GM13976 (cell line): ENCODE results near the gene ALAD.

ENCODE experiments used
- DNase-seq: peaks from one replicate; pipeline ENCODE4 v3.0.0; 2012; ENCODE audit warnings: low spot score
- in situ Hi-C: fragments of 300-500 bp; cut with MboI; formaldehyde crosslinking; loops from one replicate; pipeline ENCODE4 v1.12.0; 2022; ENCODE audit warnings: low sequenced_read_pairs, mixed read lengths, inconsistent platforms; ENCODE audit not compliant: unreplicated experiment
- TF ChIP-seq, protein P1 (sequence below): IDR thresholded peaks from 2 replicates; pipeline ENCODE4 v1.5.1; 2012; ENCODE audit warnings: borderline replicate concordance, mild to moderate bottlenecking; ENCODE audit not compliant: insufficient read depth; ENCODE audit errors: extremely low read depth, missing control alignments, control extremely low read depth

The ALAD gene

DNA sequence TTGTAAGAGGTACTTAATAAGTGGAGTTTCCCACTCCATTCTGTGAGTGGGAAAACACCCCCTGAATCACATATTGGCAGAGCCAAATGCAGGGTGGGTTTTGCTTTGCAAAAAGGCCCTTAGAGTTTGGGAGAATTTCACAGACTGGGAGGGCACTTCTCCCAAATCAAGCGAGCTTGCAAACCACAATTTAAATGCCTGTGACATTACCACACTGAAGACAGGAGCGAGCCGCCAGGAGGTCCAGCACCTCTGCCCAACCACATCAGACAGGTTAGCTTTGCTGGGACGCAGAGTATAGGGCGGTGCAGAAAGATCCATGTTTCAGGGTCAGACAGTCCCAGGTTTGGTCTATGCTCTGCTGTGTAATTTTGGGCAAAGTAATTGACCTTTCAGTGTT lies 2.3 kb downstream of the ALAD start:
- in situ Hi-C loops, result no loop called here
- no peak for DNase-seq
- TF ChIP-seq, protein P1, sequence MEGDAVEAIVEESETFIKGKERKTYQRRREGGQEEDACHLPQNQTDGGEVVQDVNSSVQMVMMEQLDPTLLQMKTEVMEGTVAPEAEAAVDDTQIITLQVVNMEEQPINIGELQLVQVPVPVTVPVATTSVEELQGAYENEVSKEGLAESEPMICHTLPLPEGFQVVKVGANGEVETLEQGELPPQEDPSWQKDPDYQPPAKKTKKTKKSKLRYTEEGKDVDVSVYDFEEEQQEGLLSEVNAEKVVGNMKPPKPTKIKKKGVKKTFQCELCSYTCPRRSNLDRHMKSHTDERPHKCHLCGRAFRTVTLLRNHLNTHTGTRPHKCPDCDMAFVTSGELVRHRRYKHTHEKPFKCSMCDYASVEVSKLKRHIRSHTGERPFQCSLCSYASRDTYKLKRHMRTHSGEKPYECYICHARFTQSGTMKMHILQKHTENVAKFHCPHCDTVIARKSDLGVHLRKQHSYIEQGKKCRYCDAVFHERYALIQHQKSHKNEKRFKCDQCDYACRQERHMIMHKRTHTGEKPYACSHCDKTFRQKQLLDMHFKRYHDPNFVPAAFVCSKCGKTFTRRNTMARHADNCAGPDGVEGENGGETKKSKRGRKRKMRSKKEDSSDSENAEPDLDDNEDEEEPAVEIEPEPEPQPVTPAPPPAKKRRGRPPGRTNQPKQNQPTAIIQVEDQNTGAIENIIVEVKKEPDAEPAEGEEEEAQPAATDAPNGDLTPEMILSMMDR, result no peak

DNA sequence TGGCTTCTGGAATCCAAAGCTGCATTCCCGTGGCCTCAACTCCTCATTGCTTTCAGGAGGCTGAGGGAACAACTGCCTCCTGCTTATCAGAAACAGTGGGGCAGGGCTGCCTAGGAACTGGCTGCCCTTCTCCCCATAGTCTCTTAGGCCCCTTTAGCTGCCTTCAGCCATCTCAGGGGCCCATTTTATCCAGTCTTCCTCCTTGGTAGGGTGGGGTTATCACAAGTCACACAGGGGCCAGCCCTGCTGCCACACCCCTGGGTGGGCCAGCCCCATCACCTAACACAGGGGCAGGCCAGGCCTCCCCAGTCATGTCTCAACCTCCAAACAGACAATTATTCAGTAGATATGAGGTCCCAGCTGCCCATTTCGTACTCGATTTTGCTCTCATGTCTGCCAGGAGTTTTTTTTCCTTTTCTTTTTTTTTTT lies 3.9 kb downstream of the ALAD start:
- DNase-seq, result no peak
- TF ChIP-seq, protein P1, result no peak
- in situ Hi-C loops, result no loop called here

DNA sequence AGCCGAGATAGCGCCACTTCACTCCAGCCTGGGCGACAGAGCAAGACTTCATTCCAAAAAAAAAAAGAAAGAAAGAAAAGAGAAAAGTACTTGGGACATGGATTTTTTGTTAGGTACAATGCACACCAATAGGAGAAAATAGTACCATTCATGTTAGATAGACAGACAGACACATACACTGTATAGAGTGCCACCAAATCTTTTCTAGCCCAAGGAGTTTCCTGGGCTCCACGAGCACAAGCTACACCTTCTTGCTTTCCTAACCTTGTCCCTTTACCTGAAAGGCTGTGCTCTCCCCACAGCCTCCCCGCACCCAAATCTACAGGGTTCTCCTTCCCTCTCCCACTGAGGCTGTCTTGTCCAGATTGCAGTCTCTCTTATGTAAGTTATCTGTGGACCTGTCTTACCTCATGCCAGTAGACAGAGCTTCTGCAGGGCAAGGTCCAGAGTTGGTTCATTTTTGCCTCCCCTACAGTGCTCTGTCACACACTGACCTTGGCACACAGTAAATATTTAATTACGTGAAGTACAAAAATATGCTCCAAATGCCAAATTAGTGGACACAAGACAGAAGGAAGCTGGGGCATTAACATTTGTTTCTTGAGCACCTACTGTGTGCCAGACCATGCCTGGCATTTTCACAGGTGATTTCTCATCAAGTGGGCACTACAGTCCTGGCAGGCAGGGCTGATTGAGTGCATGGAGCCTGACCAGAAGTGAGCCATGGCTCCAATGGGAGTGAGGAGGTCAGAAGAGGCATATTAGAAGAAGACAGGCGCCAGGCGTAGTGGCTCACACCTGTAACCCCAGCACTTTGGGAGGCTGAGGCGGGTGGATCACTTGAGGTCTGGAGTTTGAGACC lies 5.9 kb downstream of the ALAD start:
- in situ Hi-C loops, result no loop called here
- peak; percentile 16 for DNase-seq
- TF ChIP-seq, protein P1, result no peak

DNA sequence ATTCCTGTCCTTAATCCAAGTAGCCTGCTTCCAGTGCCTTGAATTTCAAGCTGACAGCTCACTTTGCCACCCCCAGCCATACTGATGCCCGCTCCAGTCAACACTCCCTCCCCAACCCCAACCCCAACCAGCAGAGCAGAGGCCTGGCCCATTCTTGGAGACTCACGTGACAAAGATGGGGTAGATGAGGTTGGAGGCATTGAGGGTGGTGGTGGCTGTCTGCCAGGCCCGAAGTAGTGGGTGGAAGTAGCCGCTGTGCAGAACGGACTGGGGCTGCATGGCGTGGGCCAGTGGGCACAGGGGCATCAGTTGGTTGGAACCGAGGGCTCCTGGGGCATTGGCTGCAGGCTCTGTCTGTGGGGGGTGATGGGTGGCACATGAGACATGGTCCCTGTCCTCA lies 7.8 kb downstream of the ALAD start:
- DNase-seq, result no peak
- TF ChIP-seq, protein P1, result no peak
- in situ Hi-C loops, result no loop called here

DNA sequence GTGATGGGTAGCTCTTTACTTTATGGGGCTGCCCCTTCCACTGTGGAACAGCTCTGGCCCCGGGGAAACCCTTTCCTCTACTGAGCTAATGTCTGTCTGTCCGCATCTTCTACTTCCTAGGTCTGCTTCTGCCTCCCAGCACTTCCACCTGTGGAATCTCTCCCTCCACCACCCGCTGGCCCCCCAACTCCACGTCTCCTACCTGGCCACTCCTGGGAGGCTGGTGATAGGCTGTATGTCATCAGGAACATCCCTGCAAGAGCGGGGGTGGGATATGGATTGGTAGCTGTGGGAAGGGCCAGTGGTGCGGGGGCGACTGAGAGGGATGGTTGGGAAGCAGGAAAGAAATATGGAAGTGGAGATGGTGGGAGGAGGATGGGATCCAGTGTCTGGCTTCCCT lies 9.2 kb downstream of the ALAD start:
- DNase-seq, result peak; percentile 4
- in situ Hi-C loops, result no loop called here
- TF ChIP-seq, protein P1, result no peak

DNA sequence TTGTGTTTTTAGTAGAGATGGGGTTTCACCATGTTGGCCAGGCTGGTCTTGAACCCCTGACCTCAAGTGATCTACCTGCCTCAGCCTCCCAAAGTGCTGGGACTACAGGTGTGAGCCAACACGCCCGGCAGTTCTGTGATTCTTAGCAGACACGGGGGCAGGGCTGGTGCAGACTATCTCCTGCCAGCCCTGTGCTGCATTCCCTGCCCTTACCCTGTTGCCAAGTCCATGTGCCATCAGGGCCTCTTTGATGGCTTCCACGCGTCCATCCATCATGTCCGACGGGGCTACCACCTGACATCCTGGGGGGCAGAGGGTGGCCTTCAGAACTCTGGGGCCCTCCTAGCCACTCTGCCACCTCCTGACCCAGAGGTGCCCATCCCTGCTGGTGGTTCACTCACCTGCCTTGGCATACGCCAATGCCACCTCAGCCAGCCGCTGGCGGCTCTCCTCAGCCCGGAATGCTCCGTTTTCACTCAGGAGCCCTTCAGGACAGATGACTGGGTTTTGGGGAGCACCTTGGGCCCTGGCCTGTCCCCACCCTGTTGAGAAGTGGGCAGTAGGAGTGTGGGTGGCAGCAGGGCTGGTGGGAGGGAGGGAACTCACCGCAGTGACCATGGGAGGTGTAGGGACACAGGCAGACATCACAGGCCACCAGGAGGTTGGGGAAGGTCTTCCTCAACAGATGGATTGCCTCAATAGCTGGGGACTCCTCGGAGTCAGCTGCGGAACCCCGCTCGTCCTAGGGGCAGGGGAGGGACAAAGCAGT lies 10.7 kb downstream of the ALAD start:
- TF ChIP-seq, protein P1, result no peak
- in situ Hi-C loops, result no loop called here
- peak; percentile 17 for DNase-seq
